GM18519 (cell line): ENCODE results near the gene ENAH.
A peak's percentile ranks its signal among the peaks of the same experiment; 100 is the strongest.
"Not testable (repeated sequence)": the region's sequence is repeated elsewhere in the genome, so short reads cannot be mapped to it uniquely, and the experiment has no call there.

Experiments used
- ATAC-seq: cut with Tn5 transposase; IDR thresholded peaks from one replicate; pipeline ENCODE4 v1.9.1; 2021; ENCODE audit warnings: mild to moderate bottlenecking, moderate library complexity; ENCODE audit not compliant: unreplicated experiment, low FRiP score

Gene ENAH

GRCh38 chr1:225477296-225477911, 175.5 kb downstream of the ENAH start:
- ATAC-seq, result no peak

GRCh38 chr1:225476538-225476988, 176.4 kb downstream of the ENAH start:
- ATAC-seq, result no peak

- no peak for ATAC-seq
These were observed 176.8 kb downstream of the ENAH start for GRCh38 chr1:225476100-225476511.

GRCh38 chr1:225474986-225475820, 177.7 kb downstream of the ENAH start:
- peak; percentile 61 for ATAC-seq

- ATAC-seq, result no peak
These were observed 178.4 kb downstream of the ENAH start for GRCh38 chr1:225474439-225474985.

GRCh38 chr1:225473676-225474438, 179.1 kb downstream of the ENAH start:
- not testable (repeated sequence) for ATAC-seq

GRCh38 chr1:225473266-225473665, 179.7 kb downstream of the ENAH start:
- not testable (repeated sequence) for ATAC-seq

- no peak for ATAC-seq
These were observed 181.2 kb downstream of the ENAH start for GRCh38 chr1:225471453-225472301.

- no peak for ATAC-seq
These were observed 181.8 kb downstream of the ENAH start for GRCh38 chr1:225471109-225471452.

- no peak for ATAC-seq
These were observed 182.5 kb downstream of the ENAH start for GRCh38 chr1:225470211-225471108.

GRCh38 chr1:225469051-225469450, 183.9 kb downstream of the ENAH start:
- no peak for ATAC-seq

- ATAC-seq, result no peak
These were observed 184.5 kb downstream of the ENAH start for GRCh38 chr1:225468270-225469020.

- peak; percentile 79 for ATAC-seq
These were observed 185.5 kb downstream of the ENAH start for GRCh38 chr1:225467193-225468020.

- no peak for ATAC-seq
These were observed 186.1 kb downstream of the ENAH start for GRCh38 chr1:225466848-225467192.

- ATAC-seq, result no peak
These were observed 187.0 kb downstream of the ENAH start for GRCh38 chr1:225465793-225466517.

GRCh38 chr1:225464851-225465792, 187.8 kb downstream of the ENAH start:
- no peak for ATAC-seq
